Melanocyte of skin (primary cell): Measurements from ENCODE around the gene SLC19A3. TPM values are rescaled to one million over a fixed set of nuclear protein-coding genes. Genes with fewer than 3 reads are reported as not detected.

Experiments
- small RNA-seq, 2 donors: library from RNA; depleted of rRNA; stranded (forward); fragments of <200 nt; gene quantifications; one replicate each; pipeline ENCODE3, GENCODE V24; 2012
- total RNA-seq, 2 donors: library from RNA; depleted of rRNA; stranded (reverse); fragments of >200 nt; gene quantifications; 2 replicates each; pipeline ENCODE4 v1.2.3, GENCODE V29; 2012

The SLC19A3 gene
- total RNA-seq, result 1 to 10 TPM; 4.1 to 6.7 TPM

DNA sequence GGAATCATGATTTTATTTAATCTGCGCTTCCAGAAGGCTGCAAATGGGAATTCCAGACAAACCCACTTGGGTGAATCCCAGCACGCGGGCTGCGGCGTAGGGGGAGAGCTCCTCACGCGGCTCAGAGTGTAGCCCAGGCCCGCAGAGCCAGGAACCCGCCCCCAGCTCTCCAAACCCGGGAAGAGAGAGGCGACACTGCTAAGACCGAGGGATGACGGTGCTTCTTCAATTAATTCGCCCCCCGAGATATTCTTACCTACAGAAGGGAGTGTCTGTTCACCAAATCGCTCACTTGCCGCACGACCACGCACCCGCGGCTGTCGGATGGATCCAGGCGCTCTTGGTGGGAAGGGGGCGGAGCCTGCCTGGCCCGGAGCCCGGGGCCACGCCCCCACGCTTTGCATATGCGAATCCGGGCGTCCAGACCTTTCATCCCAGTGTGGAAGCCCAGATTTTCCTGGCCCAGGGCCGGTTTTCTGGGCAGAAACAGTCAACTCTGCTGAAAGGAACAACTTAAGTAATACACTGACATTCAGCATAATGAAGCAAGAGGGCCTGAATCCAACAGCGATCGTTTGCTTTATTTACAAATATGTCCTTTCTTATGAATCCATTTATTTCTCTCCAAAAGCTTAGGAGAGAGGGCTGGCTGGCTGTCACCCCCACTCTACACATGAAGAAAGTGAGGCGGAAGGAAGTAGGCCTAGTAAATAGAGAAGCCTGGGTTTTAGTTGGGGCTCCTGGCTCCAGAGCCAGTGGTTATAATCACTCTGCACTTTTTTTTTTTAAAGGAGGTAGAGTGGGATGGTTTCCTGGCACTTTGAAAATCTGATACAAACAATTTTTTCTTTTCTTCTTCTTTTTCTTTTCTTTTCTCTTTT, at the start of gene SLC19A3:
Gene SLC19A3 (minus strand): TSS at position 342 of the 881 bp plus-strand sequence. CDS start 15,710 bp downstream, outside the sequence.

GRCh38 chr2:227745594-227745993, 27.8 kb upstream of the SLC19A3 start, which contains the start of gene SCYGR8:
Gene SCYGR8 (plus strand): TSS chr2:227745894. CDS start chr2:227745894, 0 bp downstream.

DNA sequence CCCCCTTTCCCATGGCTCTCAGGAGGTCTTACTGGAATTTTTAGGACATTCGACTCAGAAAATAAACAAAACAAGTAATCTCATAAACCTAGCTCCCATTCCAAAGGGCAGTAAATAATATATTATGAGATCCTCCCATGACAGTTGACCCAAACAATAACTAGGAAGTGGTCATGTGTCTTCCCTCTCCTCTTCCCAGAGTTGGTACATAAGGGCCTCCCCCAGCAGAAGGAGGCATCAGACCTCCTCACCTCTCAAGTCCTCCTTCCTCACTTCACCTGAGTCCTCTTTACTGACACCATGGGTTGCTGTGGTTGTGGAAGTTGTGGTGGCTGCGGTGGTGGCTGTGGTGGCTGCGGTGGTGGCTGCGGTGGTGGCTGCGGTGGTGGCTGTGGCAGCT, 10.2 kb upstream of the SLC19A3 start, which contains the start of gene SCYGR7:
Gene SCYGR7 (plus strand): TSS at position 301 of the 400 bp plus-strand sequence. CDS start 0 bp downstream, at position 301.

DNA sequence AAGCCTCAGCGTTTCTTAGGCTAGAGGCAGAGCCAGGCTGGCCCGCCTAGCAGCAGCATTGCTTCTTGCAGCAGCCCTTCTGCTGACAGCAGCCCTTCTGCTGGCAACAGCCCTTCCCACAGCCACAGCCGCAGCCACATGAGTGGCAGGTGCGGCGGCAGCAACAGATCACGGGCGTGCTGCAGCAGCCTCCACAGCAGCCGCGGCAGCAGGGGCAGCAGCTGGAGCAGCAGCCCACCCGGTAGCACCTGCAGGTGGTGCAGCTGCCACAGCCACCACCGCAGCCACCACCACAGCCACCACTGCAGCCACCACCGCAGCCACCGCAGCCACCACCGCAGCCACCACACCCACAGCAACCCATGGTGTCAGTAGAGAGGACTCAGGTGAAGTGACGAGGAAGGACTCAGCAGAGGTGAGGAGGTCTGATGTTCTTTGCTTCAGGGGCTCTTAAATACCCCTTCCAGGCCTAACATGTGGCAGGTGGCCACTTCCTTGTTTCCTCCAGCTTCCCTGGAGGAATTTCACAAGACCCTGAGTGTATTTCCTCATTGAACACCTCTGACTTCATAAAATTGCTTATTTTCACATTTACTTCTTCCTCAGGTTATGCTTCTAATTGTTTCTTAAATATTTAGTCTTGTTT, 6.7 kb upstream of the SLC19A3 start, which contains the start of gene SCYGR6:
Gene SCYGR6 (minus strand): TSS at position 364 of the 646 bp plus-strand sequence. CDS start 0 bp downstream, at position 364.

DNA sequence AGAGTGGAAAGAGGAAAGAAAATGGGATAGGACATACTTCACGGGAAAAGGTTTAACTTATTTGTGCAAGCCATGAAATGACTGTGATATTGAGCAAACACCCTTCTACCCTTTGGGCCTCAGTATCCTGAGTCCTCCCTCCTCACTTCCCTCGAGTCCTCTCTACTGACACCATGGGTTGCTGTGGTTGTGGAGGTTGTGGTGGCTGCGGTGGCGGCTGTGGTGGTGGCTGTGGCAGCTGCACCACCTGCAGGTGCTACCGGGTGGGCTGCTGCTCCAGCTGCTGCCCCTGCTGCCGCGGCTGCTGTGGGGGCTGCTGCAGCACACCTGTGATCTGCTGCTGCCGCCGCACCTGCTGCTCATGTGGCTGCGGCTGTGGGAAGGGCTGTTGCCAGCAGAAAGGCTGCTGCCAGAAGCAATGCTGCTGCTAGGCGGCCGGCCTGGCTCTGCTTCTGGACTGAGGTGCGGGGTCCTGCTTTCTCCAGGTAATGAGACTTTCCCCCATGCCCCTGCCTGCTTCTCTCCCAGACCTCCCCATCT, 51.1 kb downstream of the SLC19A3 start, which contains the start of gene SCYGR5:
Gene SCYGR5 (plus strand): TSS at position 174 of the 540 bp plus-strand sequence. CDS start 0 bp downstream, at position 174.

Small RNA genes lying within 50 kb of the gene (small RNA-seq; reads per million reads assigned to genes)
- 0 to 0.12 reads per million in 2 donors for gene RNA5SP121

Other genes starting within 250 kb of the SLC19A3 start
- 100 to 1,000 TPM in 1 of 2 donors, 10 to 100 TPM in 1; 98.8 to 136 TPM for gene AGFG1, start 245.9 kb downstream of the SLC19A3 start, total RNA-seq
- gene SCYGR2, start 119.1 kb downstream of the SLC19A3 start, total RNA-seq, result not detected
- gene SCYGR3, start 103.2 kb downstream of the SLC19A3 start, total RNA-seq, result not detected
- under 1 TPM in 1 of 2 donors, not detected in 1; under 0.01 TPM for gene SCYGR4, start 100.5 kb downstream of the SLC19A3 start, total RNA-seq
- gene SCYGR5, start 51.2 kb downstream of the SLC19A3 start, total RNA-seq, result not detected
- not detected for gene SCYGR6, start 6.7 kb upstream of the SLC19A3 start, total RNA-seq
- gene SCYGR7, start 10.3 kb upstream of the SLC19A3 start, total RNA-seq, result not detected
- not detected for gene SCYGR8, start 27.9 kb upstream of the SLC19A3 start, total RNA-seq
- gene CCL20, start 95.8 kb upstream of the SLC19A3 start, total RNA-seq, result 1 to 10 TPM in 1 of 2 donors, under 1 TPM in 1; 0.33 to 1.0 TPM
- gene DAW1, start 153.6 kb upstream of the SLC19A3 start, total RNA-seq, result under 1 TPM; under 0.01 to 0.33 TPM